ENCODE results near the gene CSNK2B. TPM values are rescaled to one million over a fixed set of nuclear protein-coding genes. Genes with fewer than 3 reads are reported as not detected.

CSNK2B gene
- total and polyA plus RNA-seq, 7 donors, result 188 to 232 (median 206) TPM

DNA sequence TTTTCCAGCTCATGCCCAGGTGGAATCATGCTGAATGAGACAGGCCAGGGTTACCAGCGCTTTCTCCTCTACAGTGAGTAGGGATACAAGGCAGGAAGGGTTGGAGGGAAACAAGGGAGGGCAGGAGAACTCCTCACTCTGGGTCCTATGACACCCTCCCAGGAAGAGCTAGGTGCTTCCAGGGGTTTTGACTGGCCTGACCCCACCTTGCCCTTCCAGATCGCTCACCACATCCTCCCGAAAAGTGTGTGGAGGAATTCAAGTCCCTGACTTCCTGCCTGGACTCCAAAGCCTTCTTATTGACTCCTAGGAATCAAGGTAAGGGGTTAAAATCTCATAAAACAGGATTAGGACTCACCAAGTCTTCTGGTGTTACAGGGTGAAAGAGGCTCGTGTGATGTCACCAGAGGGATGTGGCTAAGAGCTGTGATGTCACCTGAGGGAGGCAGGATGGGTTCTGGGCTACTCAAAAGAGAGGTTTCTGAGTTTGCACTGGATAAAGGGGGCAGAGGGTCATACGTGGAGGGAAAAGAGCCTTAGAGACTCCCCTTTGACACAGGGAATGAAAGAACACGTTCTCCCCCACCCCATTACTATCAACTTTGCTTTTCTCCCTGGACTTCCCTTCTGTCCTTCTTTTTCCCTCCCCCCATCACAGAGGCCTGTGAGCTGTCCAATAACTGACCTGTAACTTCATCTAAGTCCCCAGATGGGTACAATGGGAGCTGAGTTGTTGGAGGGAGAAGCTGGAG lies 8.3 kb upstream of the CSNK2B start:
- H3K27me3 ChIP-seq, result no peaks in the 10 kb centered on the region
- H3K4me3 ChIP-seq, result no peak overlapping the region
- WGBS, 2 donors, result 79 to 83% methylated on average over 6 of the region's 6 CpGs
- peaks cover 0 to 58% (median 47%) of the 10 kb centered on the region in 4 donors for H3K4me1 ChIP-seq
- TF ChIP-seq POLR2AphosphoS5 (IDR thresholded peaks at IDR 0.05), result no peak
- no peak for DNase-seq
- intact Hi-C loops (cut with DNase I), result no loop called here
- peak overlapping the region in 2 of 4 donors; percentile 5 to 98 for H3K27ac ChIP-seq
- no peaks in the 10 kb centered on the region for H3K9me3 ChIP-seq
- peaks cover 0 to 29% (median 7%) of the 10 kb centered on the region in 4 donors for H3K36me3 ChIP-seq

DNA sequence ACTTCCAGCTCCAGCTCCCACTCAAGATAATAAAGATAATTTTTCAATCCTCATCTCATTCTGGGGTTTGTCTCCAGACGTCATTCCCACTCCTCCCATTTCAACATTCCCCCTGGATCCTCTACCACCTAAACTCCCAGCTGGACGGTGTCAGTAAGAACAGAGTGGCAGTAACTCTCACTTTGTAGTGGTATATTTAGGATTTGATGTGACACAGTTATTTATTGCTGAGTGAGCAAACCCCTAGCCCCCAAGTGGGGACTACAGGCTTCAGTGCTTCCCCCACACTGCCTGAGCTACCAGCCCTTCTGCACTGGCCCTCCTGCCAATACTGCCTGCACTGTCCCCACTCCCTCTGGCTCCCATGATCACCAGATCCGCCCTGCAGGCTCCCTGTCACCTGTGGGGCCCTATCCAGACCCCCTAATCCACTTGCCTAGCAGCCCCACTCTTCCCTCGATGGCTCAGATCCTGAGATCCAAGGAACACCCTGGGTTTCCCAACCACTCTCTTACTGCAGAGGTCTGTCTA lies 7.7 kb upstream of the CSNK2B start:
- Histone ChIP-seq H3K27ac (peak overlapping the region in 2 of 4 donors; percentile 5 to 98), H3K27me3 (no peaks in the 10 kb centered on the region), H3K9me3 (no peaks in the 10 kb centered on the region), H3K4me3 (no peak overlapping the region), H3K4me1 (peaks cover 0 to 59% (median 52%) of the 10 kb centered on the region in 4 donors), H3K36me3 (peaks cover 0 to 30% (median 7%) of the 10 kb centered on the region in 4 donors)
- no peak for DNase-seq
- TF ChIP-seq POLR2AphosphoS5 (IDR thresholded peaks at IDR 0.05), result no peak
- TF ChIP-seq EP300 (IDR thresholded peaks at IDR 0.05), result no peak
- 86 to 88% methylated on average over 4 of the region's 4 CpGs for WGBS, 2 donors
- intact Hi-C loops (cut with DNase I), result no loop called here

DNA sequence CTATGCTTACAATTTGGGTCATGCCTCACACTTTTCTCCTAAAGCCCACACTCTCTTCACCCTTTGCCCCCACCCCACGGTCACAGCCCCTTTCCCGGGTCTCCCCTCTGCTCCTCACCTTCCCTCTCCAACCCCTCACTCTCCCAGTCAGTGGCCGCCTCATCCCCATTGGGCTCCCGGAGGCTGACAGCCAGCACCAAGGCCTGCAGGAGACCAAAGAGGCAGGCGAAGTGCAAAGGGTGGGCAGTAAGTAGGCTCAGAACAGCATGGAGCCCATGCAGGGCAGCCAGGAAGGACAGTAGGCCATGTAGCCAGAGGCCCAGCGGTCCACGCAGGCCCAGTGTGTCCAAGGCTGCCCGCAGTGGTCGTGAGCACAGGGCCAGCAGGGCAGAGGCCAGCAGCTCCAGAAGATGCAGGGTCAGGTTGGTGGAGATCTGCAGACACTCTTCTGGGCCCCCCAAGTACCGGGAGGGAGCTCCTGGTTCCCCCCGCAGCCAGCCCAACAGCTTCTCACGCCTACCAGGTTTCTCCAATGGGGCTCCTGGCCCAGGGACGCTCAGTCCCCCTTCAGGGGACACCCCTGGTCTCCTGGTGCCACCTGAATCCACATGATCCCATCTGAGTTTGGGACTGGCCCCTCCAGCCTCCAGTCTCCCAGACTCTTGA lies 6.8 kb upstream of the CSNK2B start:
- intact Hi-C loops (cut with DNase I), result no loop called here
- 85 to 89% methylated on average over 13 of the region's 13 CpGs for WGBS, 2 donors

DNA sequence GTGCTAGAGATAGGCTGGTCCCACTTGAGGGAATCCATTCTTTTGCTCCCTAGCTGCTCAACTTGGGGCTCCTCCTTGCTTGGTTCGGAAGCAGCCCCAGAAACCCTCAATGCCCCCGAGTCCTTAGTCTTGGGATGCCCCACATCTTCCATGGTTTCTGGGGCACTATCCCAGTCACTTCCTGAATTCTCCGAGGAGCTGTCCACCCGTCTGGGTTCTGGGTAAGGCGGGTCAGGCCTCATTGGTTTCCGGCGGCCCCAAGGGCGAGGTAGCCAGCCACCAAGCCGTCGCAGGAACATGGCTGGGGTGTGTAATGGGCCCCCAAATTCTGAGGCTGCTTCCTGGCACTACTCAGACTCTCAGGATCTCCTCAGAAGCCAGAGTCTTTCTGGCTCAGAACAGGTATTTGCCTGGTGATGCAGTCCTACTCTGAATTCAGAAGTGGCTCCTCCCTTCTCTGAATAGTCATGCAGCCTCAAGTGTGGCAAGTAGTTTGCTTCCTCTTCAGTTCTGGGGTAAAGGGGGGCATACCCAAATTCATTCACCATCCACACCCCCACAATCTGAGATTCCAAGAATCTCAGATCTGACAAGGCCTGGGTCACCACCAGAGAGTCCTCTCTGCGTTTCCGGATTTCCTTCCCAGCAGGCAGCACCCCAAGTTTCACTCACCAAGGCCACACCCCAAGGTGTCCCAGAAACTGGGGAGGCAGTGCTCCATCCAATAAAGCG lies 6.1 kb upstream of the CSNK2B start:
- Histone ChIP-seq H3K4me1 (peaks cover 0 to 65% (median 58%) of the 10 kb centered on the region in 4 donors), H3K27me3 (no peaks in the 10 kb centered on the region), H3K4me3 (peak overlapping the region; percentile 66 to 88 (median 73)), H3K27ac (peak overlapping the region; percentile 87 to 98 (median 90)), H3K36me3 (peaks cover 0 to 30% (median 10%) of the 10 kb centered on the region in 4 donors), H3K9me3 (no peaks in the 10 kb centered on the region)
- intact Hi-C loops (cut with DNase I), result loop anchor here (10.0 kb wide), 1 partner anchor 1615 kb away; the partner anchor contains the start of genes B3GALT4, RPS18 and VPS52
- 6 to 33% methylated on average over 13 of the region's 13 CpGs for WGBS, 2 donors
- TF ChIP-seq POLR2AphosphoS5 (IDR thresholded peaks at IDR 0.05) (no peak), EP300 (IDR thresholded peaks at IDR 0.05) (no peak), POLR2A (IDR thresholded peaks at IDR 0.05) (no peak)
- TF ChIP-seq, protein P1, sequence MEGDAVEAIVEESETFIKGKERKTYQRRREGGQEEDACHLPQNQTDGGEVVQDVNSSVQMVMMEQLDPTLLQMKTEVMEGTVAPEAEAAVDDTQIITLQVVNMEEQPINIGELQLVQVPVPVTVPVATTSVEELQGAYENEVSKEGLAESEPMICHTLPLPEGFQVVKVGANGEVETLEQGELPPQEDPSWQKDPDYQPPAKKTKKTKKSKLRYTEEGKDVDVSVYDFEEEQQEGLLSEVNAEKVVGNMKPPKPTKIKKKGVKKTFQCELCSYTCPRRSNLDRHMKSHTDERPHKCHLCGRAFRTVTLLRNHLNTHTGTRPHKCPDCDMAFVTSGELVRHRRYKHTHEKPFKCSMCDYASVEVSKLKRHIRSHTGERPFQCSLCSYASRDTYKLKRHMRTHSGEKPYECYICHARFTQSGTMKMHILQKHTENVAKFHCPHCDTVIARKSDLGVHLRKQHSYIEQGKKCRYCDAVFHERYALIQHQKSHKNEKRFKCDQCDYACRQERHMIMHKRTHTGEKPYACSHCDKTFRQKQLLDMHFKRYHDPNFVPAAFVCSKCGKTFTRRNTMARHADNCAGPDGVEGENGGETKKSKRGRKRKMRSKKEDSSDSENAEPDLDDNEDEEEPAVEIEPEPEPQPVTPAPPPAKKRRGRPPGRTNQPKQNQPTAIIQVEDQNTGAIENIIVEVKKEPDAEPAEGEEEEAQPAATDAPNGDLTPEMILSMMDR (IDR thresholded peaks at IDR 0.05), result no peak
- DNase-seq, result no peak

More for the DNA sequence above, 6.8 kb upstream of the CSNK2B start:
- peaks cover 0 to 30% (median 10%) of the 10 kb centered on the region in 4 donors for H3K36me3 ChIP-seq
- peak overlapping the region; percentile 87 to 98 (median 90) for H3K27ac ChIP-seq
- DNase-seq, result no peak
- peaks cover 0 to 61% (median 55%) of the 10 kb centered on the region in 4 donors for H3K4me1 ChIP-seq
- peak overlapping the region; percentile 66 to 88 (median 73) for H3K4me3 ChIP-seq
- H3K27me3 ChIP-seq, result no peaks in the 10 kb centered on the region
- H3K9me3 ChIP-seq, result no peaks in the 10 kb centered on the region
- TF ChIP-seq EP300 (IDR thresholded peaks at IDR 0.05) (no peak), POLR2A (IDR thresholded peaks at IDR 0.05) (no peak), POLR2AphosphoS5 (IDR thresholded peaks at IDR 0.05) (no peak)
- TF ChIP-seq, protein P1 (IDR thresholded peaks at IDR 0.05), result no peak
